ELR (cell line): ENCODE results near the gene MGAT5.

Source experiments
- DNase-seq: peaks from one replicate; pipeline ENCODE4 v3.0.0-alpha.2; 2015; ENCODE audit warnings: low read depth

MGAT5 gene

GRCh38 chr2:134256956-134257355 is 3.1 kb downstream of the MGAT5 start:
- no peak for DNase-seq

- DNase-seq = no peak
Measured at GRCh38 chr2:134257509-134257908, 3.6 kb downstream of the MGAT5 start.

- no peak for DNase-seq
Measured at GRCh38 chr2:134257965-134258683, 4.3 kb downstream of the MGAT5 start.

GRCh38 chr2:134258684-134259388 is 5.0 kb downstream of the MGAT5 start:
- no peak for DNase-seq

GRCh38 chr2:134259571-134259970 is 5.7 kb downstream of the MGAT5 start:
- DNase-seq = no peak

- no peak for DNase-seq
Measured at GRCh38 chr2:134259994-134260393, 6.1 kb downstream of the MGAT5 start.

- DNase-seq = peak; percentile 50
Measured at GRCh38 chr2:134260713-134261112, 6.8 kb downstream of the MGAT5 start.

- no peak for DNase-seq
Measured at GRCh38 chr2:134261398-134262131, 7.7 kb downstream of the MGAT5 start.

- no peak for DNase-seq
Measured at GRCh38 chr2:134262684-134263083, 8.8 kb downstream of the MGAT5 start.

- peak; percentile 26 for DNase-seq
Measured at GRCh38 chr2:134268265-134268664, 14.4 kb downstream of the MGAT5 start.

- no peak for DNase-seq
Measured at GRCh38 chr2:134269230-134269629, 15.4 kb downstream of the MGAT5 start.

GRCh38 chr2:134269972-134270735 is 16.3 kb downstream of the MGAT5 start:
- no peak for DNase-seq

GRCh38 chr2:134271758-134272157 is 17.9 kb downstream of the MGAT5 start:
- no peak for DNase-seq

- no peak for DNase-seq
Measured at GRCh38 chr2:134272806-134273205, 18.9 kb downstream of the MGAT5 start.

GRCh38 chr2:134273256-134273983 is 19.5 kb downstream of the MGAT5 start:
- no peak for DNase-seq

GRCh38 chr2:134274121-134274520 is 20.2 kb downstream of the MGAT5 start:
- DNase-seq = no peak

- DNase-seq = no peak
Measured at GRCh38 chr2:134275058-134275862, 21.4 kb downstream of the MGAT5 start.

- peak; percentile 53 for DNase-seq
Measured at GRCh38 chr2:134276381-134277172, 22.7 kb downstream of the MGAT5 start.

- DNase-seq = no peak
Measured at GRCh38 chr2:134277223-134277622, 23.4 kb downstream of the MGAT5 start.

GRCh38 chr2:134278553-134278952 is 24.7 kb downstream of the MGAT5 start:
- no peak for DNase-seq
